Activated CD8-positive, alpha-beta memory T cell treated with anti-CD3 and anti-CD28 coated beads, Interleukin-2, amount 50 U/mL, for 1 hour (primary cell): ENCODE data around the gene SPECC1L.

ENCODE experiments used
- DNase-seq: peaks from one replicate; pipeline ENCODE4 v3.0.0-alpha.2; 2020; ENCODE audit errors: extremely low read depth

The SPECC1L gene

GRCh38 chr22:24398409-24398808 lies 127.8 kb downstream of the SPECC1L start:
- no peak for DNase-seq

- no peak for DNase-seq
These were observed 129.5 kb downstream of the SPECC1L start for GRCh38 chr22:24400034-24400725.

GRCh38 chr22:24400726-24401596 lies 130.3 kb downstream of the SPECC1L start:
- DNase-seq, result no peak

GRCh38 chr22:24401931-24402367 lies 131.3 kb downstream of the SPECC1L start:
- no peak for DNase-seq

GRCh38 chr22:24402460-24403192 lies 132.0 kb downstream of the SPECC1L start:
- no peak for DNase-seq

GRCh38 chr22:24403346-24403745 lies 132.7 kb downstream of the SPECC1L start:
- no peak for DNase-seq

- DNase-seq, result no peak
These were observed 134.1 kb downstream of the SPECC1L start for GRCh38 chr22:24404561-24405275.

GRCh38 chr22:24405631-24406321 lies 135.1 kb downstream of the SPECC1L start:
- no peak for DNase-seq

- DNase-seq, result no peak
These were observed 136.0 kb downstream of the SPECC1L start for GRCh38 chr22:24406322-24407277.

- no peak for DNase-seq
These were observed 136.6 kb downstream of the SPECC1L start for GRCh38 chr22:24407278-24407665.

GRCh38 chr22:24407884-24408283 lies 137.3 kb downstream of the SPECC1L start:
- DNase-seq, result no peak

GRCh38 chr22:24408630-24409029 lies 138.0 kb downstream of the SPECC1L start:
- DNase-seq, result no peak

GRCh38 chr22:24409707-24410106 lies 139.1 kb downstream of the SPECC1L start:
- no peak for DNase-seq

- no peak for DNase-seq
These were observed 139.7 kb downstream of the SPECC1L start for GRCh38 chr22:24410110-24410856.

GRCh38 chr22:24411256-24412004 lies 140.8 kb downstream of the SPECC1L start:
- DNase-seq, result no peak

- no peak for DNase-seq
These were observed 141.6 kb downstream of the SPECC1L start for GRCh38 chr22:24412274-24412673.

- no peak for DNase-seq
These were observed 142.6 kb downstream of the SPECC1L start for GRCh38 chr22:24413271-24413670.

GRCh38 chr22:24413736-24414385 lies 143.2 kb downstream of the SPECC1L start:
- no peak for DNase-seq
